Astrocyte of the hippocampus (primary cell): ENCODE data around the gene CASP7.
"Not testable (repeated sequence)": the region's sequence is repeated elsewhere in the genome, so short reads cannot be mapped to it uniquely, and the experiment has no call there.

ENCODE experiments used
- DNase-seq: peaks from one replicate; pipeline ENCODE4 v3.0.0; 2011; ENCODE audit warnings: low read depth, low spot score

The CASP7 gene

GRCh38 chr10:113753020-113753692, 73.4 kb downstream of the CASP7 start:
- peak; percentile 24 for DNase-seq

- no peak for DNase-seq
Measured at GRCh38 chr10:113754125-113754524, 74.4 kb downstream of the CASP7 start.

- no peak for DNase-seq
Measured at GRCh38 chr10:113754768-113755167, 75.1 kb downstream of the CASP7 start.

- no peak for DNase-seq
Measured at GRCh38 chr10:113756940-113757543, 77.3 kb downstream of the CASP7 start.

- DNase-seq = no peak
Measured at GRCh38 chr10:113762083-113762482, 82.4 kb downstream of the CASP7 start.

GRCh38 chr10:113764582-113764981, 84.9 kb downstream of the CASP7 start:
- no peak for DNase-seq

- DNase-seq = no peak
Measured at GRCh38 chr10:113765910-113766309, 86.2 kb downstream of the CASP7 start.

- DNase-seq = no peak
Measured at GRCh38 chr10:113767222-113767621, 87.5 kb downstream of the CASP7 start.

GRCh38 chr10:113770346-113770745, 90.6 kb downstream of the CASP7 start:
- DNase-seq = no peak

GRCh38 chr10:113771131-113771530, 91.4 kb downstream of the CASP7 start:
- DNase-seq = not testable (repeated sequence)

GRCh38 chr10:113775686-113776294, 96.1 kb downstream of the CASP7 start:
- DNase-seq = no peak

GRCh38 chr10:113776553-113776952, 96.8 kb downstream of the CASP7 start:
- DNase-seq = no peak
